Camera-type eye (tissue), 1 donor: ENCODE results near the gene TEX19. TPM values are rescaled to one million over a fixed set of nuclear protein-coding genes. Genes with fewer than 3 reads are reported as not detected.

ENCODE experiments used
- total RNA-seq: library from RNA; depleted of rRNA; stranded (reverse); fragments of >200 nt; gene quantifications from one replicate; pipeline ENCODE4 v1.2.3, GENCODE V29; 2014

TEX19 gene, protein sequence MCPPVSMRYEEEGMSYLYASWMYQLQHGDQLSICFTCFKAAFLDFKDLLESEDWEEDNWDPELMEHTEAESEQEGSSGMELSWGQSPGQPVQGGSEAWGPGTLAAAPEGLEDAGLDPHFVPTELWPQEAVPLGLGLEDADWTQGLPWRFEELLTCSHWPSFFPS
- not detected for total RNA-seq

DNA sequence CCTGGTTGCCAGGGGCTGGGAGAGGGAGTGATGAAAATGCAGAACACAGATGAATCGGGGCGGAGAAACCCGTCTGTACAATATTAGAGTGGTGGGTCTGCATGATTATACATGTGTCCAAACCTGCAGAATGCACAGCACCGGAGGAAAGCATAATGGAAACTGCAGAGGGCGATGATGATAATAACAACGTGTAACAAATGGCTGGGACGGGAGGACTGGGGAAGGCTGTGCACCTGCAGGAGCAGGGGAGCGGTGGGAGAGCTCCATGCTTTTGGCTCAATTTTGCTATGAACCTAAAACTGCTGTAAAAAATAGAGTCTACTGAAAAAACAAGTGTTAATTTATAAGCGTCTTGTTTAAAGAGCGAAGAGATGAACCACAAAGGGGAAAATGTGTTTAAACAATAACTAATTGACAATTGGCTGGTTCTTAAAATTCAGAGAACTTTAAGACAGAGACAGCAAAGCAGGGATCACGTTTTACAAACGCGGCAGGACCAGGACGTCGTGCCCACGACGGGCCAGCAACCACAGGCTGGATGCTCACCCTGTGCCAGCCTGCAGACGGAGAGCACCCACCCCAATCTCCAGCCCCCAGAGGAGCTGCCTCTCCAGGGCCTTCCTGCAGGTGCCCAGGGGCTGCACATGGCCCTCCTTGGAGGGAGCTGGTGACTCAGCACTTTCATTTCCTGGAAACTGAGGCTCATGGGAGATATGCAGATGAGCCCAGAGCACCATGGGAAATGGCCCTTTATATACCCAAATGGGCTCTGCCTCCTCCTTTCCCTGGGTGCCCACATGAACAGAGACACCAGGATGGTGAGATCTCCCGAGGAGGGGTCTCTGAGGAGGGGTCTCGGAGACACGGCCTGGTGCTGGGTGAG, at the start of gene TEX19:
Gene TEX19 (plus strand): TSS at position 783 of the 886 bp plus-strand sequence. CDS start 2,904 bp downstream, outside the sequence.

DNA sequence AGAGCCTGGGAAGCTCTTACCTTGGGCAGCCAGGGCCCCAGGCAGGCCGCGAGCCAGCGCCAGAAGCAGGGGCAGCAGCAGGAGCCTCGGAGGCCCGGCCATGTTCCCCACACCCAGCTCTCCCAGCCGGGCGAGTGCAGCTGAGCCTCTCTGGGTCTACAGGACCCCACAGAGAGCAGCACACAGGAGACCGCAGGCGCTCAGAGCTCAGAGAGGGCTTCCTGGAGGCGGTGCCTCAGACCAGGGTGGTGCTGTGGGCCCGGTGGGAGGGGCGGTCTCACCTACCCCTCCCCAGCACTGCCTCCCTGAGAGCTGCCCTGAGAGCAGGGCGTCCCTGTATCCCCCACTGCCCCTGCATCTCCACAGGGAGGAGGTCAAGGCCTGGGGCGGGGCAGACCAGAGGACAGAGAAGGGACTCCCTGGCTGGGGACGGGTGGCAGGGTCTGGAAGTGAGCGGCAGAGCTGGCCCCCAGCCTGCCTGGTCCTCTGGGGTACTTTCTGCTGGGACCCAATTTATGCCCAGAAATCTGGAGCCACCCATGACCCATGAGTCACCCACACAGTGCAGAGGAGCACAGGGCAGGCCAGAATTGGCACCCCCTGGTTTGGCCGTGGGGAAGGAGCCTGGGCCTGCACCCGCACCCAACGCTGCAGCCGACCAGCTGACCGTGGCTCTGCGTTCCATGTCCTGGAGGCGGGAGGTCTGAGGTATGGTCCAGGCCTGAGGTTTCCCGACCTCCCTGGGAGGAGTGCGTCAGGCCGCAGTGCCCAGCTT, 41.5 kb upstream of the TEX19 start, which contains the start of gene CD7:
Gene CD7 (minus strand): TSS at position 215 of the 775 bp plus-strand sequence. CDS start 113 bp downstream, at position 102.

DNA sequence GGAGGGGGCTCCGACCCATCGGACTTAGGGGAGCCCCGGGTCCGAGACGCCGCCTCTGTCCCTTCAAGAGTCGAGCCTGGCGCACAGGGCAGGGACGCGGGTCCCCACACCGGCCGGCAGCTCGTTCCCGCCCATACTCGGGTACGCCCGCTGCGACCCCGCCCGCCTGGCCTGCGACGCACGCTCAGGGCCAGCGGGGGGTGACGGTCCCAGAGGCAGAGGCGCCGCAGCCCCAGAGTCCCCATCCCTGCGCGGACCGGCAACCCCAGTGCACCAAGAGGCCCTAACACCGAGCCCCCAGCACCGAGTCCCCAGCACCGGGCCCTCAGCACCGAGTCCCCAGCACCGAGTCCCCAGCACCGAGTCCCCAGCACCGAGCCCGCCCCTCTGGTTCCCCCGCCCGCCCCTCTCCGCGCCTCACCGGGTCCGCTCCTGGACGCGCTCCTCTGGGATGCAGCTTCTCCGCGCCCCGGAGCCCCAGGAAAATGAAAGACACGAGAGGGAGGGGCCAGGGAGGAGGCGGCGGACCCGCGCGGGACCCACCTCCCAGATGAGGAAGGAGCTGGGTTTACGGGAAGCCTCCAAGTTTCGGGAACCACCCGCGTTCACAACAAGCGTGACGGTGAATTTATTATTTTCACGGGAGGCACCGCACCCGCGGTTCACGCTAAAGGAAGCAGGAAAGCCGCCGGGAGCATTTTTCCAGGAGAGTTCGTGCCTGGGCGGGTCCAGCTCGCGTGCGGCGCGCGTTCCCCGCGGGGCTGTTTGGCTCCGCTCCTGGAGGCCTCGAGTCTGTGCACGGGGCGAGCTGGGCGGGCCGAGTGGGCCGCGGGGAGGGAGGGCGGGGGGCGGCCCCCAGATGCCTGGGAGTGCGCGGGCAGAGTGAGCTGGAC, 25.5 kb upstream of the TEX19 start, which contains the start of gene SECTM1:
Gene SECTM1 (minus strand): TSS at position 488 of the 893 bp plus-strand sequence. CDS start 6,526 bp downstream, outside the sequence.

DNA sequence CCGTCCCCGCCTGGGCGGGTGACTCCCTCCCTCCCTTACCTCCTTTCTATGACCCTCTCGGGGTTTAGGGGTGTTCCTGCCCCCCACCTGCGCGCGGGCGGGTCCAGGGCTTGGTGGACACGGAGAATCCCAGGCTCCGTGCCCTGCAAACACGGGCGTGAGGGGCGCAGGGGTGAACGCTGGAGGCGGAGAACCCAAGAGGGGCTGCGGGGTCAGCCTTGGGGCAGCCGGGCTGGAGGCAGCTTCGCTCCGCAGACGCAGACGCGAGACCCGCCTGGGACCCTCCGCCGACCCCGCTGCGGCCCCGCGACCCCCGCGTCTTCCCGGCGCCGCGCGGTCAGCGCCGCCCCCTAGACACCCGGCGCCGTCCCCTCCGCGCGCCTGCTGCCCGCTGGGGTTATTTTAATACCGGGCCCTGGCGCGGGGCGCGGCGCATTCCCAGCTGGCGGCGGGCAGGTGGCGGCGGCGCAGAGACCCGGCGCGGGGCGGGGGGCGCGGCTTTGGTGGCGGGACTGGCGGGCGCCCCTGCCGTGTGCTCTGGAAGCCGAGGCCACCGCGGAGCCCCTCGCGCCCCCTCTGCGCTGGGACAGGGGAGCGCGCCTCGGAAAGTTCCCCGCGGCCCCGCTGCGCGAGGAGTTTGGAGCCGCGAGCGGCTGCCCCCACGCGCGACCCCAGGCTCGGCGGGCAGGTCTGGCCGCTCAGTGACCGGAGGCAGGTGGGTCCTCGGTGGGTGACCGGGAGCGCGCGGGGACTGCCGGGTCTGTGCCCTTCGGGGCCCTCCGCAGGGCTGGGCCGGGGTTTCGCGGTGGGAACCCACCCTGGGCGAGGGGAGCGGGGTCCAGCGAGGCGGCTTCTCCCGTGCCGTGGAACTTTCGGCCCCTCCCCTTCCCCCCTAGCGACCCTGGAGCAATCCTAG, 12.5 kb downstream of the TEX19 start, which contains the start of gene UTS2R:
Gene UTS2R (plus strand): TSS at position 433 of the 916 bp plus-strand sequence. CDS start 2,560 bp downstream, outside the sequence.

Other genes with a start within 250 kb of the TEX19 start
- gene CCDC57, start 146.4 kb upstream of the TEX19 start, total RNA-seq = 50.9 TPM
- 29.2 TPM for gene SLC16A3, start 130.2 kb upstream of the TEX19 start, total RNA-seq
- 82.4 TPM for gene CSNK1D, start 85.5 kb upstream of the TEX19 start, total RNA-seq
- gene CD7, start 41.6 kb upstream of the TEX19 start, total RNA-seq = 0.99 TPM
- gene SECTM1, start 25.5 kb upstream of the TEX19 start, total RNA-seq = 6.6 TPM
- gene UTS2R, start 12.5 kb downstream of the TEX19 start, total RNA-seq = 3.2 TPM
- 42.7 TPM for gene HEXD, start 59.1 kb downstream of the TEX19 start, total RNA-seq
- gene OGFOD3, start 59.3 kb downstream of the TEX19 start, total RNA-seq = 32.9 TPM
- 54.4 TPM for gene CYBC1, start 91.5 kb downstream of the TEX19 start, total RNA-seq
- gene NARF, start 99.5 kb downstream of the TEX19 start, total RNA-seq = 78.2 TPM
- gene FOXK2, start 160.5 kb downstream of the TEX19 start, total RNA-seq = 43.0 TPM